H1 (cell line): ENCODE data around the gene TMCC1. TPM values are rescaled to one million over a fixed set of nuclear protein-coding genes. Genes with fewer than 3 reads are reported as not detected.

Source experiments
- CTCF ChIA-PET: fragments of 300-600 bp; sonication (Branson Sonifier 250); formaldehyde crosslinking; loops from one replicate; lab custom pipeline; 2021; ENCODE audit not compliant: partially characterized antibody; lab: Charles Lee
- POLR2A ChIA-PET: fragments of 300-600 bp; sonication (Branson Sonifier 250); formaldehyde crosslinking; loops from one replicate; lab custom pipeline; 2021; ENCODE audit warnings: inconsistent platforms; ENCODE audit not compliant: partially characterized antibody; lab: Charles Lee
- DNase-seq, 2 experiments: peaks; one replicate each; pipeline versions ENCODE4 v3.0.0 to v3.0.0-alpha.2; 2010 to 2022; ENCODE audit warnings: low spot score in 2 of 2, low read depth in 1 of 2, mixed read lengths in 1 of 2
- FAIRE-seq: peaks from 2 replicates; lab custom pipeline; 2011; peaks lifted over from hg19 to GRCh38; lab: Jason Lieb, UNC
- H2AFZ ChIP-seq: 2 replicates; pipeline ENCODE4 v1.8.1; 2012; ENCODE audit warnings: low read length, inconsistent platforms
- H2AK5ac ChIP-seq: 2 replicates; pipeline ENCODE4 v1.6.1; 2013; ENCODE audit warnings: low read depth, low read length
- H2BK120ac ChIP-seq: replicated peaks from 2 replicates; pipeline ENCODE3; 2013; ENCODE audit warnings: low read depth, low read length, inconsistent platforms
- H2BK12ac ChIP-seq: 2 replicates; pipeline ENCODE4 v1.6.1; 2013; ENCODE audit warnings: low read depth, low read length
- H2BK15ac ChIP-seq: 2 replicates; pipeline ENCODE4 v1.6.1; 2013; ENCODE audit warnings: low read length
- H2BK20ac ChIP-seq: 2 replicates; pipeline ENCODE4 v1.6.1; 2013; ENCODE audit warnings: low read length
- H2BK5ac ChIP-seq: 2 replicates; pipeline ENCODE4 v1.6.1; 2013; ENCODE audit warnings: low read depth, low read length
- H3K14ac ChIP-seq: 2 replicates; pipeline ENCODE4 v1.6.1; 2013; ENCODE audit warnings: inconsistent platforms; ENCODE audit not compliant: insufficient read length
- H3K18ac ChIP-seq: 2 replicates; pipeline ENCODE4 v1.6.1; 2013; ENCODE audit warnings: low read length; ENCODE audit errors: extremely low read depth
- H3K23ac ChIP-seq: 2 replicates; pipeline ENCODE4 v1.6.1; 2013; ENCODE audit warnings: inconsistent platforms; ENCODE audit not compliant: insufficient read length
- H3K23me2 ChIP-seq: 2 replicates; pipeline ENCODE4 v1.6.1; 2013; ENCODE audit warnings: low read depth, low read length
- H3K27ac ChIP-seq: 2 replicates; pipeline ENCODE4 v1.6.1; 2011; ENCODE audit warnings: low read depth, low read length, inconsistent platforms
- H3K27me3 ChIP-seq, 4 experiments: replicated peaks in 1 of 4; 1 replicate in 1 of 4; 2 replicates in 3 of 4; pipeline versions ENCODE4 v1.6.1 to v1.8.1; 2011 to 2013; ENCODE audit warnings: low read length in 3 of 4, mild to moderate bottlenecking in 3 of 4, inconsistent platforms in 2 of 4, mixed read lengths in 2 of 4, moderate library complexity in 1 of 4; ENCODE audit not compliant: control insufficient read depth in 3 of 4, insufficient read depth in 3 of 4; ENCODE audit errors: extremely low read depth in 1 of 4
- H3K36me3 ChIP-seq, 4 experiments: 2 replicates each; pipeline versions ENCODE4 v1.6.1 to v1.8.1; 2011 to 2013; ENCODE audit warnings: mild to moderate bottlenecking in 4 of 4, low read length in 3 of 4, moderate library complexity in 2 of 4, control low read depth in 1 of 4, inconsistent platforms in 1 of 4; ENCODE audit not compliant: insufficient read depth in 4 of 4, control insufficient read depth in 2 of 4
- H3K4ac ChIP-seq: replicated peaks from 2 replicates; pipeline ENCODE3; 2013; ENCODE audit warnings: low read length, low read depth, mixed read lengths, inconsistent platforms; ENCODE audit not compliant: insufficient read length
- H3K4me1 ChIP-seq, 4 experiments: replicated peaks in 1 of 4; 1 replicate in 1 of 4; 2 replicates in 3 of 4; pipeline versions ENCODE4 v1.6.1 to v1.8.1; 2011 to 2013; ENCODE audit warnings: low read length in 3 of 4, inconsistent platforms in 2 of 4, mixed read lengths in 1 of 4; ENCODE audit not compliant: insufficient read depth in 4 of 4, control insufficient read depth in 3 of 4
- H3K4me2 ChIP-seq, 2 experiments: 2 replicates each; pipeline versions ENCODE4 v1.6.1 to v1.8.1; 2011 to 2013; ENCODE audit warnings: low read depth in 2 of 2, low read length in 2 of 2, control low read depth in 1 of 2, inconsistent platforms in 1 of 2, mild to moderate bottlenecking in 1 of 2; ENCODE audit not compliant: insufficient read depth in 1 of 2
- H3K4me3 ChIP-seq, 4 experiments: fragments of 200-600, 300-600 bp in 1 of 4; sonication (generic), shearing (Covaris generic), sonication (Bioruptor Twin) in 1 of 4; 2 replicates each; pipeline versions ENCODE4 v1.5.1 to v1.8.1; 2011 to 2016; ENCODE audit warnings: low read length in 4 of 4, low read depth in 3 of 4, control low read depth in 2 of 4, inconsistent platforms in 2 of 4, mild to moderate bottlenecking in 2 of 4, mixed read lengths in 1 of 4, moderate library complexity in 1 of 4; ENCODE audit not compliant: insufficient read depth in 2 of 4; ENCODE audit errors: extremely low read depth in 1 of 4
- H3K56ac ChIP-seq: replicated peaks from 2 replicates; pipeline ENCODE3; 2013; ENCODE audit warnings: low read depth, mild to moderate bottlenecking, mixed read lengths, low read length, inconsistent platforms; ENCODE audit not compliant: insufficient read length
- H3K79me1 ChIP-seq: 2 replicates; pipeline ENCODE4 v1.6.1; 2013; ENCODE audit warnings: low read depth, low read length, control low read depth
- H3K79me2 ChIP-seq, 2 experiments: 2 replicates each; pipeline versions ENCODE4 v1.6.1 to v1.8.1; 2012 to 2013; ENCODE audit warnings: low read length in 2 of 2, mild to moderate bottlenecking in 2 of 2, inconsistent platforms in 1 of 2; ENCODE audit not compliant: insufficient read depth in 2 of 2, control insufficient read depth in 1 of 2
- H3K9ac ChIP-seq, 4 experiments: replicated peaks in 1 of 4; 1 replicate in 1 of 4; 2 replicates in 3 of 4; pipeline versions ENCODE4 v1.6.1 to v1.8.1; 2011 to 2013; ENCODE audit warnings: low read depth in 3 of 4, low read length in 3 of 4, control low read depth in 2 of 4, mild to moderate bottlenecking in 2 of 4, moderate library complexity in 2 of 4, inconsistent platforms in 1 of 4; ENCODE audit errors: extremely low read depth in 1 of 4
- H3K9me3 ChIP-seq, 2 experiments: 2 replicates each; pipeline versions ENCODE4 v1.6.1 to v1.8.1; 2012 to 2013; ENCODE audit warnings: mild to moderate bottlenecking in 2 of 2, moderate library complexity in 2 of 2, control low read depth in 1 of 2, inconsistent platforms in 1 of 2, low read depth in 1 of 2, low read length in 1 of 2, mixed read lengths in 1 of 2; ENCODE audit not compliant: insufficient read depth in 2 of 2
- H4K20me1 ChIP-seq, 2 experiments: replicated peaks in 1 of 2; 2 replicates each; pipeline versions ENCODE3 to v1.8.1; 2011 to 2013; ENCODE audit warnings: inconsistent platforms in 2 of 2, low read length in 2 of 2, mild to moderate bottlenecking in 1 of 2; ENCODE audit not compliant: insufficient read depth in 2 of 2, control insufficient read depth in 1 of 2
- H4K5ac ChIP-seq: 2 replicates; pipeline ENCODE4 v1.6.1; 2013; ENCODE audit warnings: low read length, low read depth, mixed read lengths, inconsistent platforms; ENCODE audit not compliant: insufficient read length
- H4K8ac ChIP-seq: 2 replicates; pipeline ENCODE4 v1.8.0; 2013; ENCODE audit warnings: mild to moderate bottlenecking, moderate library complexity, low read length, inconsistent platforms; ENCODE audit not compliant: insufficient read depth; ENCODE audit errors: extremely low read depth
- H4K91ac ChIP-seq: replicated peaks from 2 replicates; pipeline ENCODE3; 2013; ENCODE audit warnings: low read length, mixed read lengths, inconsistent platforms; ENCODE audit not compliant: insufficient read length
- CEBPB ChIP-seq: IDR thresholded peaks from 2 replicates; pipeline ENCODE4 v1.6.1; 2012; ENCODE audit warnings: low read depth, low read length
- EP300 ChIP-seq, 2 experiments: IDR thresholded peaks; 1 replicate in 1 of 2; 2 replicates in 1 of 2; pipeline ENCODE4 v1.6.1; 2011 to 2012; ENCODE audit warnings: low read depth in 2 of 2, low read length in 2 of 2, mild to moderate bottlenecking in 2 of 2, borderline replicate concordance in 1 of 2, inconsistent platforms in 1 of 2, moderate library complexity in 1 of 2
- KDM1A ChIP-seq: fragments of 200-600, 300-600 bp; sonication (generic); IDR thresholded peaks from 2 replicates; pipeline ENCODE4 v1.7.1; 2016; ENCODE audit warnings: mild to moderate bottlenecking, low read length, borderline replicate concordance
- POLR2A ChIP-seq, 2 experiments: IDR thresholded peaks; 1 replicate in 1 of 2; 2 replicates in 1 of 2; pipeline ENCODE4 v1.6.1; 2011; ENCODE audit warnings: low read depth in 2 of 2, low read length in 2 of 2, mild to moderate bottlenecking in 2 of 2; ENCODE audit errors: control extremely low read depth in 1 of 2
- RAD21 ChIP-seq, 2 experiments: IDR thresholded peaks in 1 of 2; conservative IDR thresholded peaks in 1 of 2; 2 replicates each; pipeline ENCODE4 v1.6.1; 2011; ENCODE audit warnings: low read depth in 2 of 2, low read length in 2 of 2, improper control_type of control experiment in 1 of 2, inconsistent platforms in 1 of 2, mild to moderate bottlenecking in 1 of 2, moderate library complexity in 1 of 2
- RFX5 ChIP-seq: IDR thresholded peaks from 2 replicates; pipeline ENCODE4 v1.6.1; 2011; ENCODE audit warnings: low read depth, low read length, improper control_type of control experiment, borderline replicate concordance
- YY1 ChIP-seq: IDR thresholded peaks from 2 replicates; pipeline ENCODE4 v1.6.1; 2011; ENCODE audit warnings: low read depth, mild to moderate bottlenecking, low read length
- WGBS, 2 experiments: shearing (Covaris generic) in 1 of 2; methylation state at CpG; one replicate each; pipeline versions ENCODE4 v1.1.6 to v1.1.7; 2013 to 2015; ENCODE audit warnings: low lambda C conversion rate in 2 of 2, mixed read lengths in 2 of 2, inconsistent platforms in 1 of 2, low coverage in 1 of 2, missing lambda C conversion rate in 1 of 2; ENCODE audit not compliant: insufficient replicate concordance in 2 of 2, insufficient coverage in 1 of 2, insufficient read length in 1 of 2; ENCODE audit errors: extremely low coverage in 1 of 2, missing lambda C conversion rate in 1 of 2; 5-methylcytosine and 5-hydroxymethylcytosine counted together
- polyA plus RNA-seq, 7 experiments: library from polyadenylated mRNA; depleted of rRNA in 3 of 7; stranded (reverse) in 5 of 7; unstranded in 2 of 7; fragments of >200 nt in 5 of 7; fragments of 200-250 nt in 2 of 7; gene quantifications; 1 replicate in 5 of 7; 2 replicates in 1 of 7; 4 replicates in 1 of 7; pipeline versions ENCODE4 v1.2.1 to v1.2.3, GENCODE V29; 2011 to 2013; ENCODE audit warnings: missing spikeins in 2 of 7, mixed read lengths in 2 of 7
- total RNA-seq: library from RNA; stranded (reverse); fragmentation: NEBNext Ultra II Directional; extraction: Animal tissue kit (Norgen Biotek cat#: 25700); gene quantifications from 2 replicates; pipeline ENCODE4 v1.2.1, GENCODE V29; 2021

Gene TMCC1
- total and polyA plus RNA-seq, 2 of the 8 experiments (the other 6 are each of a cell fraction or from before 2014, with no cell fraction given), result 10.4 to 27.1 TPM

DNA sequence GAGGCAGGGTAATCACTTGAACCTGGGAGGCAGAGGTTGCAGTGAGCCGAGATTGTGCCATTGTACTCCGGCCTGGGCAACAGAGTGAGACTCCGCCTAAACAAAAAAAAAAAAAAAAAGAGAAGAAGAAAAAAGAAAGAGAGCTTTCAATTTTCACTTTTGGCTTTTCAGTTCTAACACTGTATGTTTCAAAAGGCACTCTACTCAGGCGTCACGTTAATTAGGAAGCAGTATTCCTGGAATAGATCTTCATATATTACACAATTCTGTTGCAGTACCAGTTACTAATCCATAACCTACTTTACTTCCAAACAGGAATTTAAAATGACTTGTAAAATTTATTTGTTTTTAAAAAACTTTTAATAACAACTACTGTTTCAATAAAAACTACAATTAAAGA, 155.3 kb downstream of the TMCC1 start:
- no peaks in the 10 kb centered on the region for H4K20me1 ChIP-seq
- no peaks in the 10 kb centered on the region for H3K36me3 ChIP-seq
- DNase-seq (no peak), FAIRE-seq (no peak)
- no peak overlapping the region for H3K4me2 ChIP-seq
- no peak overlapping the region for H2BK12ac ChIP-seq
- no peaks in the 10 kb centered on the region for H3K23me2 ChIP-seq
- no peak overlapping the region for H2BK15ac ChIP-seq
- H4K91ac ChIP-seq, result no peak overlapping the region
- H3K27me3 ChIP-seq, result no peaks in the 10 kb centered on the region
- no peak overlapping the region for H2AK5ac ChIP-seq
- ChIA-PET CTCF (no interaction called here), POLR2A (no interaction called here)
- no peak overlapping the region for H2BK5ac ChIP-seq
- H3K9ac ChIP-seq, result no peak overlapping the region
- H3K18ac ChIP-seq, result no peak overlapping the region
- no peak overlapping the region for H3K14ac ChIP-seq
- H3K27ac ChIP-seq, result no peak overlapping the region
- no peaks in the 10 kb centered on the region; a peak in 2 of 7 replicates for H3K4me1 ChIP-seq
- H3K9me3 ChIP-seq, result no peaks in the 10 kb centered on the region
- H4K8ac ChIP-seq, result no peak overlapping the region
- TF ChIP-seq YY1 (no peak), POLR2A (IDR thresholded peaks at IDR 0.05; ENCODE audit: control extremely low read depth in 1 of 2, low read depth in 2 of 2, low read length in 2 of 2) (no peak), CEBPB (no peak), EP300 (IDR thresholded peaks at IDR 0.05; ENCODE audit: borderline replicate concordance in 1 of 2, low read depth in 2 of 2, low read length in 2 of 2) (no peak), RAD21 (IDR thresholded peaks at IDR 0.05 in 1 of 2, conservative IDR thresholded peaks at IDR 0.05 in 1 of 2; ENCODE audit: low read depth in 2 of 2, low read length in 2 of 2) (no peak), RFX5 (no peak), KDM1A (no peak)
- no peak overlapping the region for H2AFZ ChIP-seq
- H3K4ac ChIP-seq, result no peak overlapping the region
- H2BK20ac ChIP-seq, result no peak overlapping the region
- 94% methylated on average over 2 of the region's 5 CpGs; no CpG with 5 or more reads in 1 of the 2 experiments for WGBS, 2 experiments
- no peaks in the 10 kb centered on the region for H3K79me2 ChIP-seq
- H4K5ac ChIP-seq, result no peak overlapping the region
- H3K4me3 ChIP-seq, result no peak overlapping the region
- H3K23ac ChIP-seq, result no peak overlapping the region
- H2BK120ac ChIP-seq, result no peak overlapping the region
- H3K79me1 ChIP-seq, result no peaks in the 10 kb centered on the region
- H3K56ac ChIP-seq, result no peak overlapping the region
